ENCODE measurements around the gene MTG1.

Gene MTG1

GRCh38 chr10:133350283-133350949 is 43.5 kb upstream of the MTG1 start:
- no peaks in the 10 kb centered on the region for H3K27me3 ChIP-seq (ENCODE audit: insufficient read depth, low read length, poor library complexity, severe bottlenecking)
- H3K9me2 ChIP-seq (replicated peaks; ENCODE audit: low read depth, low read length) = no peaks in the 10 kb centered on the region
- H3K4me3 ChIP-seq (ENCODE audit: low read length, poor library complexity, severe bottlenecking) = no peak overlapping the region
- no peaks in the 10 kb centered on the region for H3K79me2 ChIP-seq (ENCODE audit: insufficient read depth, low read length)
- no peaks in the 10 kb centered on the region for H3K36me3 ChIP-seq (ENCODE audit: insufficient read depth, low read length)
- H3F3A ChIP-seq (ENCODE audit: low read depth) = no peaks in the 10 kb centered on the region
- TF ChIP-seq CTCF (conservative IDR thresholded peaks at IDR 0.05; ENCODE audit: low read length) (no peak), EZH2phosphoT487 (IDR thresholded peaks at IDR 0.05; ENCODE audit: borderline replicate concordance) (no peak)
- H3K9ac ChIP-seq (ENCODE audit: low read depth, low read length, poor library complexity, severe bottlenecking) = no peak overlapping the region
- H3K9me3 ChIP-seq (ENCODE audit: insufficient read depth, low read depth, low read length) = no peaks in the 10 kb centered on the region; the same call in 1 of the 2 replicates
- no peaks in the 10 kb centered on the region for H4K20me1 ChIP-seq (ENCODE audit: insufficient read depth, low read length, poor library complexity, severe bottlenecking)
- no peak overlapping the region for H2AFZ ChIP-seq (ENCODE audit: low read length)
- H3K4me2 ChIP-seq (ENCODE audit: low read depth, low read length, poor library complexity, severe bottlenecking) = no peak overlapping the region
- H3K4me1 ChIP-seq (ENCODE audit: insufficient read depth, low read length, poor library complexity, severe bottlenecking) = no peaks in the 10 kb centered on the region

- Histone ChIP-seq H2AFZ (ENCODE audit: low read length) (no peak overlapping the region), H3K4me3 (ENCODE audit: low read length, poor library complexity, severe bottlenecking) (no peak overlapping the region), H4K20me1 (ENCODE audit: insufficient read depth, low read length, poor library complexity, severe bottlenecking) (no peaks in the 10 kb centered on the region), H3K9me2 (replicated peaks; ENCODE audit: low read depth, low read length) (no peaks in the 10 kb centered on the region), H3K27me3 (ENCODE audit: insufficient read depth, low read length, poor library complexity, severe bottlenecking) (no peaks in the 10 kb centered on the region), H3K36me3 (ENCODE audit: insufficient read depth, low read length) (no peaks in the 10 kb centered on the region), H3K9ac (ENCODE audit: low read depth, low read length, poor library complexity, severe bottlenecking) (no peak overlapping the region), H3K4me1 (ENCODE audit: insufficient read depth, low read length, poor library complexity, severe bottlenecking) (no peaks in the 10 kb centered on the region), H3F3A (ENCODE audit: low read depth) (no peaks in the 10 kb centered on the region), H3K9me3 (ENCODE audit: insufficient read depth, low read depth, low read length) (no peaks in the 10 kb centered on the region; the same call in 1 of the 2 replicates), H3K79me2 (ENCODE audit: insufficient read depth, low read length) (no peaks in the 10 kb centered on the region), H3K4me2 (ENCODE audit: low read depth, low read length, poor library complexity, severe bottlenecking) (no peak overlapping the region)
- TF ChIP-seq EZH2phosphoT487 (IDR thresholded peaks at IDR 0.05; ENCODE audit: borderline replicate concordance) = no peak
- no peak for TF ChIP-seq CTCF (conservative IDR thresholded peaks at IDR 0.05; ENCODE audit: low read length)
Observed at GRCh38 chr10:133350950-133351329, 43.0 kb upstream of the MTG1 start.

- no peaks in the 10 kb centered on the region for H3F3A ChIP-seq (ENCODE audit: low read depth)
- H3K27me3 ChIP-seq (ENCODE audit: insufficient read depth, low read length, poor library complexity, severe bottlenecking) = no peaks in the 10 kb centered on the region
- H3K4me3 ChIP-seq (ENCODE audit: low read length, poor library complexity, severe bottlenecking) = no peak overlapping the region
- no peaks in the 10 kb centered on the region for H3K4me1 ChIP-seq (ENCODE audit: insufficient read depth, low read length, poor library complexity, severe bottlenecking)
- H3K9me2 ChIP-seq (replicated peaks; ENCODE audit: low read depth, low read length) = no peaks in the 10 kb centered on the region
- no peaks in the 10 kb centered on the region for H4K20me1 ChIP-seq (ENCODE audit: insufficient read depth, low read length, poor library complexity, severe bottlenecking)
- H2AFZ ChIP-seq (ENCODE audit: low read length) = no peak overlapping the region
- H3K4me2 ChIP-seq (ENCODE audit: low read depth, low read length, poor library complexity, severe bottlenecking) = no peak overlapping the region
- no peaks in the 10 kb centered on the region for H3K36me3 ChIP-seq (ENCODE audit: insufficient read depth, low read length)
- H3K9ac ChIP-seq (ENCODE audit: low read depth, low read length, poor library complexity, severe bottlenecking) = no peak overlapping the region
- TF ChIP-seq CTCF (conservative IDR thresholded peaks at IDR 0.05; ENCODE audit: low read length) (no peak), EZH2phosphoT487 (IDR thresholded peaks at IDR 0.05; ENCODE audit: borderline replicate concordance) (no peak)
- H3K79me2 ChIP-seq (ENCODE audit: insufficient read depth, low read length) = no peaks in the 10 kb centered on the region
- H3K9me3 ChIP-seq (ENCODE audit: insufficient read depth, low read depth, low read length) = no peaks in the 10 kb centered on the region; the same call in 1 of the 2 replicates
Observed at GRCh38 chr10:133351408-133352318, 42.3 kb upstream of the MTG1 start.

Measured in Loucy (cell line).